ENCODE results near the gene PLEKHG1. TPM values are rescaled to one million over a fixed set of nuclear protein-coding genes. Genes with fewer than 3 reads are reported as not detected.

Gene PLEKHG1
- total and polyA plus RNA-seq, 2 of the 13 experiments (the other 11 are each of a cell fraction or from before 2014, with no cell fraction given): 0.03 to 0.04 TPM

- H2AFZ ChIP-seq (ENCODE audit: low read length): no peak overlapping the region
- no peaks in the 10 kb centered on the region for H3K79me2 ChIP-seq (ENCODE audit: insufficient read depth, low read length)
- in situ Hi-C loops (cut with HindIII; ENCODE audit: extremely low pct_ligation_motif_present, low pct_unique_long_range_greater_than_20kb): no loop called here
- no peak overlapping the region for H3K4me3 ChIP-seq (replicated peaks in 1 of 3; ENCODE audit: insufficient read depth in 1 of 3, low read depth in 2 of 3, low read length in 3 of 3)
- no peaks in the 10 kb centered on the region for H3K27me3 ChIP-seq (ENCODE audit: control insufficient read depth in 1 of 2, insufficient read depth in 2 of 2, low read length in 2 of 2)
- POLR2A ChIA-PET: no interaction called here
- H3K4me1 ChIP-seq (ENCODE audit: insufficient read depth, low read length): peaks cover 23% of the 10 kb centered on the region
- no peaks in the 10 kb centered on the region for H3K36me3 ChIP-seq (replicated peaks in 1 of 2; ENCODE audit: control insufficient read depth in 1 of 2, insufficient read depth in 2 of 2, low read length in 2 of 2)
- CTCF ChIA-PET (ENCODE audit: low intra/inter-chr PET ratio, low total read pairs): no interaction called here
- no peak for ATAC-seq
- H3K9me3 ChIP-seq (ENCODE audit: low read length): no peaks in the 10 kb centered on the region
- H4K20me1 ChIP-seq (ENCODE audit: insufficient read depth, low read length): no peaks in the 10 kb centered on the region
- intact Hi-C loops (cut with micrococcal nuclease; ENCODE audit: unreplicated experiment): no loop called here
- no peak overlapping the region for H3K4me2 ChIP-seq (ENCODE audit: low read depth, low read length)
- no peak for FAIRE-seq
- H3K9ac ChIP-seq (ENCODE audit: insufficient read depth, low read depth, low read length): no peak overlapping the region
- BruUV-seq (replicated peaks): no TSS peak
- TF ChIP-seq POLR2A (IDR thresholded peaks at IDR 0.05; ENCODE audit: insufficient read depth in 1 of 2, low read depth in 2 of 2, low read length in 2 of 2) (no peak), ONECUT2 (CRISPR knock-in tag; IDR thresholded peaks at IDR 0.05) (peak; percentile 33; the same call in 1 of the 2 replicates), ZNF766 (CRISPR knock-in tag; IDR thresholded peaks at IDR 0.05; ENCODE audit: borderline replicate concordance) (no peak), HINFP (CRISPR knock-in tag; IDR thresholded peaks at IDR 0.05; ENCODE audit: low read depth) (no peak), TFDP1 (CRISPR knock-in tag; IDR thresholded peaks at IDR 0.05; ENCODE audit: borderline replicate concordance) (no peak), ZNF20 (CRISPR knock-in tag; IDR thresholded peaks at IDR 0.05) (no peak), IKZF5 (CRISPR knock-in tag; IDR thresholded peaks at IDR 0.05) (no peak), ZNF326 (CRISPR knock-in tag; IDR thresholded peaks at IDR 0.05; ENCODE audit: borderline replicate concordance) (no peak)
- H3K27ac ChIP-seq (ENCODE audit: extremely low read length, insufficient read depth, low read length): no peak overlapping the region
- 19% methylated on average over 2 of the region's 2 CpGs for WGBS (ENCODE audit: low lambda C conversion rate)
- DNase-seq (ENCODE audit: low spot score): no peak
These were observed 33.7 kb upstream of the PLEKHG1 start for GRCh38 chr6:150565945-150566344.

Data from HepG2 (cell line).